ENCODE results near the gene TMEM86B.

Gene TMEM86B

GRCh38 chr19:55257461-55258420 lies 29.2 kb upstream of the TMEM86B start:
- peak overlapping the region; percentile 100 for H3K27ac ChIP-seq (ENCODE audit: low read depth, low read length, poor library complexity, severe bottlenecking)
- peak overlapping the region; percentile 94 for H3K4me3 ChIP-seq (ENCODE audit: low read depth, low read length, poor library complexity, severe bottlenecking)
- H3K36me3 ChIP-seq (ENCODE audit: insufficient read depth, low read length): peaks cover 37% of the 10 kb centered on the region; the same call in 1 of the 2 replicates
- peaks cover 7% of the 10 kb centered on the region; the same call in 1 of the 2 replicates for H3F3A ChIP-seq (ENCODE audit: insufficient read depth, low read length)
- peaks cover 54% of the 10 kb centered on the region for H3K4me1 ChIP-seq (ENCODE audit: insufficient read depth, low read length, severe bottlenecking)
- H3K9ac ChIP-seq (ENCODE audit: low read length): peak overlapping the region; percentile 95
- no peak for TF ChIP-seq EZH2 (IDR thresholded peaks at IDR 0.05; ENCODE audit: borderline replicate concordance, low read length)
- TF ChIP-seq CTCF (IDR thresholded peaks at IDR 0.05; ENCODE audit: low read length): no peak
- H2AFZ ChIP-seq (ENCODE audit: low read length): no peak overlapping the region
- H3K79me2 ChIP-seq (ENCODE audit: insufficient read depth, low read length): peaks cover 49% of the 10 kb centered on the region
- no peaks in the 10 kb centered on the region for H3K9me2 ChIP-seq (ENCODE audit: low read depth, low read length)
- H3K4me2 ChIP-seq (ENCODE audit: low read length): peak overlapping the region; percentile 96
- H3K27me3 ChIP-seq (ENCODE audit: insufficient read depth, low read length): no peaks in the 10 kb centered on the region
- H4K20me1 ChIP-seq (ENCODE audit: insufficient read depth, low read length): no peaks in the 10 kb centered on the region
- no peaks in the 10 kb centered on the region for H3K9me3 ChIP-seq (ENCODE audit: low read length)

GRCh38 chr19:55256562-55257460 lies 28.2 kb upstream of the TMEM86B start:
- H3K9me2 ChIP-seq (ENCODE audit: low read depth, low read length): no peaks in the 10 kb centered on the region
- H3F3A ChIP-seq (ENCODE audit: insufficient read depth, low read length): peaks cover 7% of the 10 kb centered on the region; the same call in 1 of the 2 replicates
- peak overlapping the region; percentile 95 for H3K9ac ChIP-seq (ENCODE audit: low read length)
- peaks cover 64% of the 10 kb centered on the region for H3K4me1 ChIP-seq (ENCODE audit: insufficient read depth, low read length, severe bottlenecking)
- TF ChIP-seq EZH2 (IDR thresholded peaks at IDR 0.05; ENCODE audit: borderline replicate concordance, low read length) (no peak), CTCF (IDR thresholded peaks at IDR 0.05; ENCODE audit: low read length) (no peak)
- peak overlapping the region; percentile 100 for H3K27ac ChIP-seq (ENCODE audit: low read depth, low read length, poor library complexity, severe bottlenecking)
- H2AFZ ChIP-seq (ENCODE audit: low read length): no peak overlapping the region
- no peaks in the 10 kb centered on the region for H4K20me1 ChIP-seq (ENCODE audit: insufficient read depth, low read length)
- H3K9me3 ChIP-seq (ENCODE audit: low read length): no peaks in the 10 kb centered on the region
- H3K27me3 ChIP-seq (ENCODE audit: insufficient read depth, low read length): no peaks in the 10 kb centered on the region
- H3K36me3 ChIP-seq (ENCODE audit: insufficient read depth, low read length): peaks cover 38% of the 10 kb centered on the region; the same call in 1 of the 2 replicates
- peak overlapping the region; percentile 96 for H3K4me2 ChIP-seq (ENCODE audit: low read length)
- peaks cover 58% of the 10 kb centered on the region for H3K79me2 ChIP-seq (ENCODE audit: insufficient read depth, low read length)
- peak overlapping the region; percentile 94 for H3K4me3 ChIP-seq (ENCODE audit: low read depth, low read length, poor library complexity, severe bottlenecking)

GRCh38 chr19:55255618-55256423 lies 27.3 kb upstream of the TMEM86B start:
- Histone ChIP-seq H3K4me2 (ENCODE audit: low read length) (peak overlapping the region; percentile 96), H3K79me2 (ENCODE audit: insufficient read depth, low read length) (peaks cover 68% of the 10 kb centered on the region), H3K27ac (ENCODE audit: low read depth, low read length, poor library complexity, severe bottlenecking) (peak overlapping the region; percentile 100), H3F3A (ENCODE audit: insufficient read depth, low read length) (peaks cover 7% of the 10 kb centered on the region; the same call in 1 of the 2 replicates), H3K4me3 (ENCODE audit: low read depth, low read length, poor library complexity, severe bottlenecking) (peak overlapping the region; percentile 94), H4K20me1 (ENCODE audit: insufficient read depth, low read length) (no peaks in the 10 kb centered on the region), H3K9me3 (ENCODE audit: low read length) (no peaks in the 10 kb centered on the region), H2AFZ (ENCODE audit: low read length) (no peak overlapping the region), H3K27me3 (ENCODE audit: insufficient read depth, low read length) (no peaks in the 10 kb centered on the region), H3K36me3 (ENCODE audit: insufficient read depth, low read length) (peaks cover 47% of the 10 kb centered on the region; the same call in 1 of the 2 replicates), H3K9me2 (ENCODE audit: low read depth, low read length) (no peaks in the 10 kb centered on the region), H3K4me1 (ENCODE audit: insufficient read depth, low read length, severe bottlenecking) (peaks cover 74% of the 10 kb centered on the region), H3K9ac (ENCODE audit: low read length) (peak overlapping the region; percentile 95)
- TF ChIP-seq CTCF (IDR thresholded peaks at IDR 0.05; ENCODE audit: low read length) (no peak), EZH2 (IDR thresholded peaks at IDR 0.05; ENCODE audit: borderline replicate concordance, low read length) (no peak)
